DOHH2 (cell line): Measurements from ENCODE around the gene ZNF444.

Source experiments
- H3F3A ChIP-seq: fragments of 200-600 bp; sonication (generic), shearing (Covaris generic); 2 replicates; pipeline ENCODE4 v1.6.0; 2016; ENCODE audit warnings: antibody characterized with exemption, mild to moderate bottlenecking; ENCODE audit not compliant: control insufficient read depth, insufficient read depth
- H3K27ac ChIP-seq: fragments of 200-600 bp; sonication (generic); 2 replicates; pipeline ENCODE4 v1.5.1; 2014; ENCODE audit warnings: low read depth, mild to moderate bottlenecking, low read length, moderate library complexity
- H3K27me3 ChIP-seq: fragments of 200-600 bp; sonication (generic); 2 replicates; pipeline ENCODE4 v1.6.1; 2014; ENCODE audit warnings: mild to moderate bottlenecking, low read length, mixed read lengths; ENCODE audit not compliant: control insufficient read depth
- H3K36me3 ChIP-seq: fragments of 200-600 bp; sonication (generic); 2 replicates; pipeline ENCODE4 v1.6.1; 2014; ENCODE audit warnings: mild to moderate bottlenecking, low read length, moderate library complexity, mixed read lengths; ENCODE audit not compliant: control insufficient read depth
- H3K4me1 ChIP-seq: fragments of 200-600 bp; sonication (generic); 2 replicates; pipeline ENCODE4 v1.6.1; 2014; ENCODE audit warnings: mild to moderate bottlenecking, low read length, mixed read lengths; ENCODE audit not compliant: control insufficient read depth
- H3K4me2 ChIP-seq: fragments of 200-600 bp; sonication (generic); 2 replicates; pipeline ENCODE4 v1.6.0; 2014; ENCODE audit warnings: mild to moderate bottlenecking, low read length, moderate library complexity
- H3K4me3 ChIP-seq: fragments of 200-600 bp; sonication (generic); 2 replicates; pipeline ENCODE4 v1.5.1; 2014; ENCODE audit warnings: mild to moderate bottlenecking, low read length, mixed read lengths
- H3K79me2 ChIP-seq: fragments of 200-600 bp; sonication (generic); 2 replicates; pipeline ENCODE4 v1.6.1; 2014; ENCODE audit warnings: mild to moderate bottlenecking, low read length, mixed read lengths; ENCODE audit not compliant: control insufficient read depth
- H3K9me2 ChIP-seq: fragments of 200-600 bp; sonication (generic); replicated peaks from 2 replicates; pipeline ENCODE4 v1.6.1; 2014; ENCODE audit warnings: mild to moderate bottlenecking, low read length, mixed read lengths; ENCODE audit not compliant: control insufficient read depth
- H3K9me3 ChIP-seq: fragments of 200-600 bp; sonication (generic); 2 replicates; pipeline ENCODE4 v1.6.1; 2014; ENCODE audit warnings: antibody characterized with exemption, low read length, mixed read lengths; ENCODE audit not compliant: control insufficient read depth, insufficient read depth
- H4K20me1 ChIP-seq: fragments of 200-600 bp; sonication (generic); 2 replicates; pipeline ENCODE4 v1.6.0; 2014; ENCODE audit warnings: low read depth, mild to moderate bottlenecking, antibody characterized with exemption, low read length, moderate library complexity; ENCODE audit not compliant: control insufficient read depth, insufficient read depth
- CTCF ChIP-seq: fragments of 200-600 bp; sonication (generic); IDR thresholded peaks from one replicate; pipeline ENCODE4 v1.5.1; 2014; ENCODE audit warnings: antibody characterized with exemption, mild to moderate bottlenecking, low read depth, low read length; ENCODE audit not compliant: poor library complexity, severe bottlenecking
- EZH2phosphoT487 ChIP-seq: fragments of 200-600 bp; sonication (generic); IDR thresholded peaks from 2 replicates; pipeline ENCODE4 v1.6.1; 2017; ENCODE audit warnings: borderline replicate concordance, mild to moderate bottlenecking, antibody characterized with exemption, low read length, moderate library complexity, mixed read lengths

Gene ZNF444

GRCh38 chr19:56140583-56141416, at the start of gene ZNF444:
TSS of gene ZNF444 (plus strand) at chr19:56141287. CDS start at chr19:56146912, 5,625 bp downstream.
- TF ChIP-seq CTCF (no peak), EZH2phosphoT487 (no peak)
- no peaks in the 10 kb centered on the region for H3K27me3 ChIP-seq
- peak within 1 kb of the TSS; percentile 90 for H3K4me3 ChIP-seq
- no peaks in the 10 kb centered on the region for H3K9me3 ChIP-seq
- peak within 1 kb of the TSS; percentile 87 for H3K4me2 ChIP-seq
- H3K36me3 ChIP-seq: no peaks in the 10 kb centered on the region
- no peaks in the 10 kb centered on the region for H3K9me2 ChIP-seq
- peaks cover 47% of the 10 kb centered on the region for H3K79me2 ChIP-seq
- no peaks in the 10 kb centered on the region for H4K20me1 ChIP-seq
- peaks cover 18% of the 10 kb centered on the region for H3K4me1 ChIP-seq
- H3F3A ChIP-seq: no peaks in the 10 kb centered on the region
- peak within 1 kb of the TSS; percentile 40 for H3K27ac ChIP-seq

- no peak overlapping the region for H3K27ac ChIP-seq
- peaks cover 31% of the 10 kb centered on the region for H3K36me3 ChIP-seq
- no peaks in the 10 kb centered on the region for H3K27me3 ChIP-seq
- H3K4me2 ChIP-seq: no peak overlapping the region
- H3K9me2 ChIP-seq: no peaks in the 10 kb centered on the region
- H4K20me1 ChIP-seq: 0 out of 2 replicates have a peak, but pooled peaks cover 6% of the 10 kb centered on the region
- H3K9me3 ChIP-seq: no peaks in the 10 kb centered on the region
- TF ChIP-seq CTCF (no peak), EZH2phosphoT487 (no peak)
- no peaks in the 10 kb centered on the region for H3K4me1 ChIP-seq
- H3K79me2 ChIP-seq: peaks cover 46% of the 10 kb centered on the region
- H3K4me3 ChIP-seq: no peak overlapping the region
- no peaks in the 10 kb centered on the region for H3F3A ChIP-seq
Measured at GRCh38 chr19:56091751-56092546, 49.1 kb upstream of the ZNF444 start.

- H3K27ac ChIP-seq: no peak overlapping the region
- H3K79me2 ChIP-seq: peaks cover 46% of the 10 kb centered on the region
- no peak for TF ChIP-seq EZH2phosphoT487
Measured at GRCh38 chr19:56092685-56093631, 48.1 kb upstream of the ZNF444 start.

More at GRCh38 chr19:56092685-56093631, 48.1 kb upstream of the ZNF444 start:
- Histone ChIP-seq H3K9me2 (no peaks in the 10 kb centered on the region), H3K4me3 (no peak overlapping the region), H3K9me3 (no peaks in the 10 kb centered on the region), H3F3A (no peaks in the 10 kb centered on the region), H3K27me3 (no peaks in the 10 kb centered on the region), H3K36me3 (peaks cover 39% of the 10 kb centered on the region), H4K20me1 (0 out of 2 replicates have a peak, but pooled peaks cover 6% of the 10 kb centered on the region), H3K4me1 (no peaks in the 10 kb centered on the region), H3K4me2 (no peak overlapping the region)
